ENCODE measurements around the gene LIPC.

- TF ChIP-seq, protein P1, sequence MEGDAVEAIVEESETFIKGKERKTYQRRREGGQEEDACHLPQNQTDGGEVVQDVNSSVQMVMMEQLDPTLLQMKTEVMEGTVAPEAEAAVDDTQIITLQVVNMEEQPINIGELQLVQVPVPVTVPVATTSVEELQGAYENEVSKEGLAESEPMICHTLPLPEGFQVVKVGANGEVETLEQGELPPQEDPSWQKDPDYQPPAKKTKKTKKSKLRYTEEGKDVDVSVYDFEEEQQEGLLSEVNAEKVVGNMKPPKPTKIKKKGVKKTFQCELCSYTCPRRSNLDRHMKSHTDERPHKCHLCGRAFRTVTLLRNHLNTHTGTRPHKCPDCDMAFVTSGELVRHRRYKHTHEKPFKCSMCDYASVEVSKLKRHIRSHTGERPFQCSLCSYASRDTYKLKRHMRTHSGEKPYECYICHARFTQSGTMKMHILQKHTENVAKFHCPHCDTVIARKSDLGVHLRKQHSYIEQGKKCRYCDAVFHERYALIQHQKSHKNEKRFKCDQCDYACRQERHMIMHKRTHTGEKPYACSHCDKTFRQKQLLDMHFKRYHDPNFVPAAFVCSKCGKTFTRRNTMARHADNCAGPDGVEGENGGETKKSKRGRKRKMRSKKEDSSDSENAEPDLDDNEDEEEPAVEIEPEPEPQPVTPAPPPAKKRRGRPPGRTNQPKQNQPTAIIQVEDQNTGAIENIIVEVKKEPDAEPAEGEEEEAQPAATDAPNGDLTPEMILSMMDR (IDR thresholded peaks at IDR 0.05; ENCODE audit: extremely low read depth in 1 of 2, insufficient read depth in 1 of 2, low read depth in 1 of 2, low read length in 2 of 2): no peak
- no peak for TF ChIP-seq POLR2AphosphoS5 (IDR thresholded peaks at IDR 0.05; ENCODE audit: insufficient read depth, low read depth, low read length)
- TF ChIP-seq MYC (IDR thresholded peaks at IDR 0.05; ENCODE audit: low read depth, low read length): no peak
- TF ChIP-seq POLR2A (IDR thresholded peaks at IDR 0.05; ENCODE audit: low read depth, low read length): no peak
Observed at GRCh38 chr15:58587486-58587885, 155.7 kb downstream of the LIPC start.

Measured in endothelial cell of umbilical vein (primary cell).